HG03575 (cell line): ENCODE measurements around the gene BAHCC1.

Experiments used
- ATAC-seq: cut with Tn5 transposase; IDR thresholded peaks from one replicate; pipeline ENCODE4 v1.9.1; 2021; ENCODE audit not compliant: unreplicated experiment, insufficient number of reproducible peaks, low FRiP score; ENCODE audit errors: extremely low read depth

Gene BAHCC1

DNA sequence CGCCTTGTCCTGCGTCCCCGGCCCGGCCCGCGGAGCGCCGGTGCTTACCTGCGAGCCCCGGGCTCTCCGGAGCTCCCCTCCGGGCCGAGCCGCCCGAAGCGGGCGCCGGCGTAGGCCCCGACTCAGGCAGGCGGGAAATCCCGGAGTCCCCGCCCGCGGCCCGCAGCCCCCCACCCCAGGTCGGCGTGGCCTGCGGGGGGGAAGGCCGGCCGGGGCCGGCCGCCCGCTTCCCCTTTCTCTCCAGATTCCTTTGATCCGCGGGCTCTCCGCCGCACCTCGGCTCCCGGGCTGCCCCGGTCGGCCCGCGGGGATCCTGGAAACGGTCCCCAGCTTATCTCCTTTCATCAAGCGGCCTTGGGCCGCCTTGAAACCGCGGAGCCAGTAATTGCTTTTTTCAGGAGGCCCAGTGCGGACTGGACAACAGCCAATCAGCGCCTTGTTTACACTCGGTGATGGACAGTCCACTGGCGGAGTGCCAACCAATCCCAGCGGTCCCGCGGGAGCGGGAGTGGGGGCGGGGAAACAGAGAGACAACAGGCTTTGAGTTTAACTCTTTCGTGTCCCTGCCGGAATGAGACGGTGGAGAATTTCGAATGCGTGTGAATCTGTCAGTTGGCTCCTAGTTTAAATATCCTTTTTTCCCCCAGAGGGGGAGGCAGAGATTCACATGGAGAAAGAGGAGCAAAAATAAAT is 1.4 kb upstream of the BAHCC1 start:
- no peak for ATAC-seq

DNA sequence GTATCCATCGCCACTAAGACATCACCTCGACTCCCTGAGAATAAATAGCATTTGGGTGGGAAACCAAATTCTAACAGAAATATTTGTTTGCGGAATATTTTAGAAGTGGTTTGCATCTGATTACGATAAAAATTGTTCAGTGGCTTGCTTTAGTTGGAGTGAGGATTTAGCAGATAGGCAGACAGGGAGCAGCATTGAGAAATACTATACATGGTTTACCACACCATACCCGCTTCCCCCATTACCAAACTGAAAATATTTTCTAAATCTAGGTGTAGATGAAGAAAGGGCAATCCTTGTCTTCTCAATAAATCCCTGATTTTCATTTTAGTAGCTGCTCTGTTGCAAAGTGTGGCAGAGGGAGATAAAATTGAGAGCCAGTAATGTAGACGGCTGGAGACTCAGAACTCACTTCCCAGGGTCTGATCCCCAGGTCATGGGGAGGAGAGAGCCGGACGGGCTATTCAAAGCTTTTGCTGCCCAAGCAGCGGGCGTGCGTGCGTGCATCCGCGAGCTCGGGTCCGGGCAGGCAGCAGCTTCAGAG is 808 bp upstream of the BAHCC1 start:
- no peak for ATAC-seq

DNA sequence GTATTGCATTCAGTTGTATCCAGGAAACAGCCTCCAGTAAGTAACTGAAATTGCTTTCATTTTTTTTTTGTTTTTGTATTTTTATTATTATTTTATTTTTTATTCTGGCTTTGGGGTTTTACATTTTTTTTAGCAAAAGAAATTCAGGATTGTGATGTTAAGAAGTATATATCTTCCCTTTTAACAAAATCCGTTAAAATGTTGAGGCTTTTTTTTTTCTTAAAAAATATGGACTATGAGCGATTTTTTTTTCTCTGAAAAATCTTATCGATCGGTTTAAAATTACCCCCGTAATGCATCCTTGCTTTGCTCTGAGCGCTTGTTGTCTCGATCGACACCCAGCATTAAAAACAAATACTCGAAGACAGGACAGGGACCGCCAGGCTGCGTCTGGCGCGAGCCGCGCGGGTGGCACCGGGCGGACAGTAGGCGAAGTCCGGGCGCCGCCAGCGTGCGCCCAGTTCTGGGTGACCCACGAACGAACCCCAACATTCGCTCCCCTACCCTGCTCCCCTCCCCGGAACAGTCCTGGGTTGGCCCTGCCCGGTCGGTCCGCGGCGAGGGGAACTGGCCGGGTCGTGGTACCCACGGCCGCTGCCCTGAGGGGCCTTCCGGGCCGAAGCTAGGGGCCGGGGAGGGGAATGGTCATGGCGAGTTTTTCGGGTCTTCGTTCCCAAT is 482 bp downstream of the BAHCC1 start:
- ATAC-seq = no peak

GRCh38 chr17:81396278-81396721 is 1.0 kb downstream of the BAHCC1 start:
- no peak for ATAC-seq

DNA sequence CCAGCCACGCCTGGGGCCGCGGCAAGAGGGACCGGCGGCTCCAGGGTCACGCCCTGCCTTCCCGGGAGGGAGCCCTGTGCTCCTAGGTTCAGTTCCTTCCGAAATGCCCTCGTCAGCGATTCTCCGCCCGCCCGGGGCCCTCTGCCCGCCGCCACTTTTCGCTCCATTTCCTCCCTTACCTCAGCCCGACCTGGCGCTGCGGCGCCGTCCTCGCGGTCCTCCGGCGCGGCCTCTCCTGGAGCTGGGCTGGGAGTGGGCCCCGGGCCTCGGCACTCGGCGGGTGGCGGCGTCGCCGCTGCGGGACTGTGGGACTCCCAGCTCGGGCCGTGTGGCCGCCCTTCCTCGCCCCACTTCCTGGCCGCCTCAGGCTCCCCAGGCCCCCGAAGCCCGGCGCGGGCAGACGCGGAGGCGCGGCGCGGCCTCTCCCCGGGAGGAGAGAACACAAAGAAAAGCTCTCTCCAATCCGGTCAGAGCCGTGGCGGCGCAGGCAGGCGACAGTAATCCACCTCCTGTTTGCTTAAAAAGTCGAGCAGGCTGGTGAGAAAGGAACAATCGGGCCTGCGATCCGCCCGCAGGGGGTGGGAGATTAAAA is 1.6 kb downstream of the BAHCC1 start:
- ATAC-seq = no peak

DNA sequence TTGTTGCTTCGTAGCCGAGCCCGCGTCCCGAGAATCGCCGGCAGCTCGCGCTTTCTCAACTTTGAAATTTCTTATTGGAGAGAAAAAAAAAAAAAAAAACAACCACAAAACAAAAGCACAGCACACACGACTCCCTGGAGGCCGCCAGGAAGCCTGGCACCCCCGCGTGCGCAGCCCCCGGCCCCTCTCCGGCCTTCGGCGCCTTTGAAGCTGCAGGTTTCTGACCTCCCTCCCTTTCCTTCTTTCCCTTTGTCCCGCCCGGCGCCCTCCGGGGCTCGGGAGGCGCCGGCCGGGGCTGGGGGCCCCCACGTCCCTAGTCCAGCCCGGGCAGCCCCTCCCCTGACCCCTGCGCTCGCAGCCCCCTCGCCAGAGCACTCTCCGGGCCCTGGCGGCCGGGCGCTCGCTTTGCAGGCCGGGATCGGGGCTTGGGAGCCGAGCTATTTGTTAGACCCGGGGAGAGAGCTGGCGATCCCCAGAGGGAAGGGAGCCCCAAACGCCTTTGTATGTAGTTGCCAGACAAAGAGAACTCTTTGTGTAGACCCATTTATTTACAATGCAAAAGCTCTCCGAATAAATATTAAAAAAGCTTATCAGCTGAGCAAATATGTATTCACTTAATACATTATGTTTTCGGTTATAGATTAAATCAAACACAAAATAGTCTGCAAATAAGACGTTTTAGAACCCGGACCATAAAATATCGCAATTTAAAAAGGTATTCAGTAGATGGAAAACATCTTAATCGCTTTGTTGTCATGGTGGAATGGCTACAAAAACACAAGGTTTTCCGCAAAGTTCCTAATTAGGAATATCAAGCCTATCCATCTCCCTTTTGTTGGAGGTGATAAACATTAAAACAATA is 2.3 kb downstream of the BAHCC1 start:
- ATAC-seq = no peak

- no peak for ATAC-seq
These were observed 3.0 kb downstream of the BAHCC1 start for GRCh38 chr17:81398176-81398831.

DNA sequence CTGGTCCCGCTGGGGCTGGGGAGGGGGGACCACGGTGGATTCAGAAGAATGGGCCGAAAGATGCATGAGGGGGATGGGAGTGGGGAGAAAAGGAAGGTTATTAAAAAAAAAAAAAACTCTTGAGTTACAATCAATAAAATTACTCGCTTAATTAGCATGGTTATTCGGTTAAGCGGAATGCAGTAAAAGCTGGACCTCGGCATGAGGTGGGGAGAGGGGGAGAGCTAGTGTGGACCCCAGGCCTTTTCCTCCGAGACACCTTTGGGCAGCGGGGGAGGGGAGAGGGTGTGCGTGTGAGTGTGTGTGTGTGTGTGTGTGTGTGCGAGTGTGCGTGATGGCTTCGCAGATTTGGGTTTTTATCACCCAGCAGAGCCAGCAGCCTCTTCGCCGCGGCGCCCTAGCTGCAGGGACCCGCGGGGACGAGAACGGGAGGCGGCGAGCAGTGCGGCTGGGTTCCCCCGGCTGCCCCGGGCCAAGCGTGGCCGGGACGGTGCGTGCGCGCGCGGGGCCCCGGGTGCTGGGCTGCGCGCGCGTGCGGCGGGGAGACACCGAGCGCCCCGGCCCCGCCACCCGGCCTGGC is 3.7 kb downstream of the BAHCC1 start:
- ATAC-seq = no peak

DNA sequence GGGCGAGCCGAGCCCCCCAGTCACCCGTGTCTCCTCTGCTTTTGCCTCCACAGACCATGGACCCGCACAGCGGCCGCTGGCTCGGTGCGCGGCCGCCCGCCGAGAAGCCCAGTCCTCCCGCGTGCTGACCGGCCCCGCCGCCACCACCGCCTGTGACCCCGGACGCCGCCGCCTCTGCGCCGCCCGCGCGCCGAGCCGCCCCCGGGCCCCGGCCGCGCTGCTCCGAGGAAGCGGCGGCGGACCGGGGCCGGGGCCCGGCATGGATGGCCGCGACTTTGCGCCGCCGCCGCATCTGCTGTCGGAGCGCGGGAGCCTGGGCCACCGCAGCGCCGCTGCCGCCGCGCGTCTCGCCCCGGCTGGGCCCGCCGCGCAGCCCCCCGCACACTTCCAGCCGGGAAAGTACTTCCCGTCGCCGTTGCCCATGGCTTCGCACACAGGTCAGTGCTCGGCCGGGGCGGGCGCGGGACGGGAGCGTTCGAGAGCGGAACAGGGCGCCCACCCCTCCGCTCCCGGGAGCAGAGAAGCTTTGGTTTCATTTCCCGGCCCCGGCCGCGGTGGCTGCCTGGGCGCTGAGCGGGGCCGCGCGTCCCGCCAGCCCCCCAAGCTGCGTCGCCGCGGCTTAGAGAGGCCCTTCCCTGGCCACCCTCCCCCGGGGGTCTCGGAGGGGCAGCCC is 4.4 kb downstream of the BAHCC1 start:
- no peak for ATAC-seq

- no peak for ATAC-seq
These were observed 5.1 kb downstream of the BAHCC1 start for GRCh38 chr17:81400154-81400977.

- ATAC-seq = no peak
These were observed 5.9 kb downstream of the BAHCC1 start for GRCh38 chr17:81400996-81401722.

DNA sequence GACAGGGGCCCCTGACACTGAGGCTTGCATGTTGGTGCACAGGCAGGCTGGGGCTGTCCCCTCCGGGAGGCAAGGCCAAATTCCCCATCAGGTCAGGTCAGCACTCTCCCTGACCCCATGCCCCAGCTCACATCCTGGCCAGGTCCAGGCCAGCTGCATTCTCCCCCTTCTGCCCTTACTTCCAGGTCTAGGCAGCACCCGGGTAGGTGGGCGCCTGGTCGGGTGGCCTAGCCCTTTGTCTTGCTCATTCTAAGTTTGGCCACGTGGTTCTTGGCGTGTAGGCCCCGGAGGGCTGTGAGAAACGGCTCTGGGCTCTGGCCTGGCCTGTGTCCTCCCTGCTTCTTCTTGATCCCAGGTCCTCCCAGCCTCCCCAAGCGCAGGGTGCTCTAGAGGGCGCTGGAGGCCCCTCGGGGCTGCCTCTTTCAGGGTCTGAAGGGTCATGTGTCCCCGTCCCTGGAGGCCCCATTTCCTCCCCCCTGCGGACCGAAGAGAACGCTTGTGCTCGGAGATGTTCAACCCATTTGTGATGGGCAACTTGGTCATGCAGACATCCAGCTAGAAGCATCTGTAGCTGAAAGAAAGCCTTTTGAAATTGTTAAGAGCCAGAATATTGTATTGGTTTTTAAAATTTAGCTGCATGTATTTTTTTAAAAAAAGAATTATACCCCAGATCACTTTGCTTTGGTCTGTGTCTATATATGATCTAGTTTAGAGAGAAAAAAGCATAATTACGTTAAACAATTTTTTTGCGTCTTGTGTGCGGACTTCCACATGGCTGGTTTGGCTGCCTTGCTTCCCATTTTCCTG is 6.7 kb downstream of the BAHCC1 start:
- no peak for ATAC-seq

- ATAC-seq = no peak
These were observed 7.3 kb downstream of the BAHCC1 start for GRCh38 chr17:81402530-81402941.

DNA sequence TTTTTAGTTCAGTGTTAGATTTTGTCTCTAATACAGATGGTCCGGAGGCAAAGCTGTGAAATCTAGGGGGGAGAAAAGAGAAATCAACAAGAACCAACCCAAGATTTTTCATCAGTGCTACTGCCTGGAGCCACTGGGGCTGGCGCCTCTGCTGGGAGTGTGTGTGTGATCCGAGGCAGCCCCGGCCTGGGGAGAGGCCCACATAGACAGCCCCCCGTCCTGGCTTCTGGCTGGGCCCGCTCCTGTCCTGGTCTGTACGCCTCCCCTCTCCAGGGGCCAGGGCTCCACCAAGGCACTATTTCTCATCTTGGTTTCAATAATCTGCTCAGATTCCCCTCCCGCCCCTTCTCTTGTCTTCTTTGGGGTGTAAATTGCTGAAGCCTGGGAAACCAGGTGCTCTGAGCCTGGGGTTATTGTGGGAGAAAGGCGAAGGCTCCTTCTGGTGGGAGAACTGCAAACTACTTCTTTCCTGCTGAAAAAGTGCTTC is 7.8 kb downstream of the BAHCC1 start:
- ATAC-seq = no peak

DNA sequence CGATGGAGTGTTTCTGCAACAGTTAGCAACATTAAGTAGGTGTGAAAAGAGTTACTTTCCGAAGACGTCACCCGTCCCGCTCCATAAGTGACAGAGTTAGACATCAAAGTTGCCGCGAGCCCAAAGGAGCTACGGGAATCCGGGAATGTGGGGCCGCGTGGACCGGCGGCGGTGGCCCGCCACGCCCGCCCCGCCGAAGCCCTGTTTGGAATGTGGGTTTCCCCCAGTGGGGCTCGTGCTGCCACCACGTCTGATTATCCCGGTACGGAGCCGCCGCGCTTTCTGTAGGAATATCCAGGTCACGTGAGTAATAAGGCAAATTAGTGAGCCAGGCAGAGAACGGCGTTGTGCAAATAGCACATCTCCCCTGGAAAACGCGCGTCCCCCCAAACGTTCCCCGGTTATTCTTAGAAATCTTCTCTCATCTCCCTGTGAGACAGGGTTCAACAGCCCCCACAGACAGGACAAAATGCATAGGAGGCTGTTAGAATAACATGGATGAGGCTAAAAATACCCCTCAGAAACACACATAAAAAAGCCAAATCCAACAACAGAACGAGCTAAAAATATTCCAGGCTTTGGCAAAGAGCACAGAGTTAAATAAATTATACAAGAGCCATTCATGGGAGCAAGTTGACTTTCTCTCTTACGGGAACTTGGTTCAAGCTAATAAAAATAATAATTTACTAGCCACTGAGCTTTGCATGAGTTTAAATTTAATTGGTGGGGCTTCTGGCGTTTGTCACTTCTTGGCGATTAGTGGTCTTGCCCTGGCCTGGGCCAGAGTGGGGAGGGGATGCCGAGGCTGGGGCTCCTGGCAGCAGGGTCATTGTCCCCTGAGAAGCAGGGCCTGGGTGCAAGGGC is 8.6 kb downstream of the BAHCC1 start:
- ATAC-seq = no peak
